Measurements from ENCODE around the gene ZBTB43.

ZBTB43 gene

GRCh38 chr9:126851286-126851880 lies 46.5 kb downstream of the ZBTB43 start:
- H3K9me3 ChIP-seq (ENCODE audit: insufficient read depth, low read depth, low read length) = no peaks in the 10 kb centered on the region
- H3K9ac ChIP-seq (ENCODE audit: low read depth, low read length, poor library complexity, severe bottlenecking) = no peak overlapping the region
- no peak overlapping the region for H3K4me3 ChIP-seq (ENCODE audit: low read length, poor library complexity, severe bottlenecking)
- no peaks in the 10 kb centered on the region for H3K27me3 ChIP-seq (ENCODE audit: insufficient read depth, low read length, poor library complexity, severe bottlenecking)
- no peaks in the 10 kb centered on the region; the same call in 1 of the 2 replicates for H3F3A ChIP-seq (ENCODE audit: low read depth)
- no peaks in the 10 kb centered on the region for H4K20me1 ChIP-seq (ENCODE audit: insufficient read depth, low read length, poor library complexity, severe bottlenecking)
- no peaks in the 10 kb centered on the region for H3K79me2 ChIP-seq (ENCODE audit: insufficient read depth, low read length)
- TF ChIP-seq EZH2phosphoT487 (IDR thresholded peaks at IDR 0.05; ENCODE audit: borderline replicate concordance) (no peak), CTCF (conservative IDR thresholded peaks at IDR 0.05; ENCODE audit: low read length) (no peak)
- no peaks in the 10 kb centered on the region for H3K4me1 ChIP-seq (ENCODE audit: insufficient read depth, low read length, poor library complexity, severe bottlenecking)
- H3K36me3 ChIP-seq (ENCODE audit: insufficient read depth, low read length) = no peaks in the 10 kb centered on the region
- 0 out of 2 replicates have a peak overlapping the region, but pooled peaks have one; percentile 41 for H2AFZ ChIP-seq (ENCODE audit: low read length)
- H3K4me2 ChIP-seq (ENCODE audit: low read depth, low read length, poor library complexity, severe bottlenecking) = no peak overlapping the region
- H3K9me2 ChIP-seq (replicated peaks; ENCODE audit: low read depth, low read length) = no peaks in the 10 kb centered on the region

- H3K9ac ChIP-seq (ENCODE audit: low read depth, low read length, poor library complexity, severe bottlenecking) = no peak overlapping the region
- H2AFZ ChIP-seq (ENCODE audit: low read length) = 0 out of 2 replicates have a peak overlapping the region, but pooled peaks have one; percentile 51
- H3K9me2 ChIP-seq (replicated peaks; ENCODE audit: low read depth, low read length) = no peaks in the 10 kb centered on the region
- H3K4me2 ChIP-seq (ENCODE audit: low read depth, low read length, poor library complexity, severe bottlenecking) = no peak overlapping the region
- no peaks in the 10 kb centered on the region for H3K27me3 ChIP-seq (ENCODE audit: insufficient read depth, low read length, poor library complexity, severe bottlenecking)
- no peak for TF ChIP-seq CTCF (conservative IDR thresholded peaks at IDR 0.05; ENCODE audit: low read length)
- no peak for TF ChIP-seq EZH2phosphoT487 (IDR thresholded peaks at IDR 0.05; ENCODE audit: borderline replicate concordance)
- no peaks in the 10 kb centered on the region for H3K9me3 ChIP-seq (ENCODE audit: insufficient read depth, low read depth, low read length)
- no peak overlapping the region for H3K4me3 ChIP-seq (ENCODE audit: low read length, poor library complexity, severe bottlenecking)
- H4K20me1 ChIP-seq (ENCODE audit: insufficient read depth, low read length, poor library complexity, severe bottlenecking) = no peaks in the 10 kb centered on the region
- no peaks in the 10 kb centered on the region; the same call in 1 of the 2 replicates for H3F3A ChIP-seq (ENCODE audit: low read depth)
- no peaks in the 10 kb centered on the region for H3K36me3 ChIP-seq (ENCODE audit: insufficient read depth, low read length)
- H3K4me1 ChIP-seq (ENCODE audit: insufficient read depth, low read length, poor library complexity, severe bottlenecking) = no peaks in the 10 kb centered on the region
- no peaks in the 10 kb centered on the region for H3K79me2 ChIP-seq (ENCODE audit: insufficient read depth, low read length)
Observed at GRCh38 chr9:126852086-126852688, 47.3 kb downstream of the ZBTB43 start.

GRCh38 chr9:126853667-126854066 lies 48.8 kb downstream of the ZBTB43 start:
- no peaks in the 10 kb centered on the region for H4K20me1 ChIP-seq (ENCODE audit: insufficient read depth, low read length, poor library complexity, severe bottlenecking)
- H3K9me3 ChIP-seq (ENCODE audit: insufficient read depth, low read depth, low read length) = no peaks in the 10 kb centered on the region
- no peaks in the 10 kb centered on the region for H3K4me1 ChIP-seq (ENCODE audit: insufficient read depth, low read length, poor library complexity, severe bottlenecking)
- TF ChIP-seq EZH2phosphoT487 (IDR thresholded peaks at IDR 0.05; ENCODE audit: borderline replicate concordance) = no peak
- no peak for TF ChIP-seq CTCF (conservative IDR thresholded peaks at IDR 0.05; ENCODE audit: low read length)
- no peak overlapping the region for H3K4me2 ChIP-seq (ENCODE audit: low read depth, low read length, poor library complexity, severe bottlenecking)
- H3K9ac ChIP-seq (ENCODE audit: low read depth, low read length, poor library complexity, severe bottlenecking) = no peak overlapping the region
- no peaks in the 10 kb centered on the region for H3K79me2 ChIP-seq (ENCODE audit: insufficient read depth, low read length)
- H3K27me3 ChIP-seq (ENCODE audit: insufficient read depth, low read length, poor library complexity, severe bottlenecking) = no peaks in the 10 kb centered on the region
- H3K9me2 ChIP-seq (replicated peaks; ENCODE audit: low read depth, low read length) = no peaks in the 10 kb centered on the region
- no peak overlapping the region for H3K4me3 ChIP-seq (ENCODE audit: low read length, poor library complexity, severe bottlenecking)
- no peaks in the 10 kb centered on the region for H3K36me3 ChIP-seq (ENCODE audit: insufficient read depth, low read length)
- no peaks in the 10 kb centered on the region; the same call in 1 of the 2 replicates for H3F3A ChIP-seq (ENCODE audit: low read depth)
- H2AFZ ChIP-seq (ENCODE audit: low read length) = no peak overlapping the region
